Type B pancreatic cell (in vitro differentiated cells): ENCODE data around the gene C4orf50. TPM values are rescaled to one million over a fixed set of nuclear protein-coding genes. Genes with fewer than 3 reads are reported as not detected.

Experiments
- DNase-seq: peaks from one replicate; pipeline ENCODE4 v3.0.0; 2021; ENCODE audit warnings: mixed read lengths; ENCODE audit not compliant: unreplicated experiment; ENCODE audit errors: extremely low spot score
- H3K27ac Mint-ChIP-seq: 2 replicates; pipeline ENCODE4 v1.8.0; 2021; ENCODE audit warnings: mild to moderate bottlenecking, mixed read lengths
- H3K27me3 Mint-ChIP-seq: 2 replicates; pipeline ENCODE4 v1.8.0; 2021; ENCODE audit warnings: mixed read lengths
- H3K36me3 Mint-ChIP-seq: 2 replicates; pipeline ENCODE4 v1.8.0; 2021; ENCODE audit warnings: mixed read lengths
- H3K4me1 Mint-ChIP-seq: one replicate; pipeline ENCODE4 v1.8.0; 2021; ENCODE audit warnings: mixed read lengths; ENCODE audit not compliant: unreplicated experiment
- H3K4me3 Mint-ChIP-seq: 2 replicates; pipeline ENCODE4 v1.8.0; 2021; ENCODE audit warnings: mild to moderate bottlenecking, mixed read lengths
- H3K9me3 Mint-ChIP-seq: 2 replicates; pipeline ENCODE4 v1.8.0; 2021; ENCODE audit warnings: mixed read lengths
- CTCF ChIP-seq: fragments of 200-600 bp; sonication (generic); conservative IDR thresholded peaks from 2 replicates; pipeline ENCODE4 v1.5.0; 2021; ENCODE audit warnings: antibody characterized with exemption, mild to moderate bottlenecking
- total RNA-seq: library from RNA; stranded (reverse); gene quantifications from 2 replicates; pipeline ENCODE4 v1.2.1, GENCODE V29; 2021; ENCODE audit warnings: low replicate concordance

C4orf50 gene
- total RNA-seq, 1 donor from 2014 or later, result 0.19 TPM

DNA sequence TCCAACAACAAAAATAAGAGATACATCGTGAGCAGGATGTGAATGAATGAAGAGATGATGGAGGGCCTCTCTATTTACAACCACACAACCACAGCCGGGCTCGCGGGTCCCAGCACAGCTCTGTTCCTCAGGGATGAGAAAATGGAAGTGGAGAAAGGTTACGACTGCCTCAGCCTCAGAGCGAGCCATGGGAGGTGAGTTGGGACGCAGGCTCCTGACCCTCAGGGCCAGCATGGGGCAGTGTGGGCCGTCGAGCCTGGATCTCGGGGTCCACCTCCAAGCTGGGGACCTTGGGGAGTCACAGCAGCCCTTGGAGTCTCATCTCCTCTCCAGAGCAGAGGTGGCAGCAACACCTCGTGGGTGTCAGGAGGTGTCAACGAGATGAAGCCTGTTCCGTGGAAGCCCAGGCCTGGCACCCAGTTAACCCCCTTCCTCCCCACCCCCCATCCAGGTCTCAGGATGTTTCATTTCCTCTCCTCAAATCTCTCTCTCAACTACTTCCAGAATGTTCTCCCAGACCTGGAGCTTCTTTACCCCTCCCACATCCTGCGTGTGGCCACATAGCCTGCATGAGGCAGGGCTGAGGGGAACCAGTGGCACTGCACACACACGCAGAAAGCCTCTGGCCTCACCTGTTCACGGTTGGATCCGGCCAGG, 25.9 kb downstream of the C4orf50 start:
- H3K4me1 Mint-ChIP-seq, result no peaks in the 10 kb centered on the region
- no peak overlapping the region for H3K4me3 Mint-ChIP-seq
- H3K36me3 Mint-ChIP-seq, result no peaks in the 10 kb centered on the region
- H3K27me3 Mint-ChIP-seq, result peaks cover 45% of the 10 kb centered on the region
- no peaks in the 10 kb centered on the region for H3K9me3 Mint-ChIP-seq
- H3K27ac Mint-ChIP-seq, result no peak overlapping the region
- DNase-seq, result no peak
- TF ChIP-seq CTCF, result no peak

DNA sequence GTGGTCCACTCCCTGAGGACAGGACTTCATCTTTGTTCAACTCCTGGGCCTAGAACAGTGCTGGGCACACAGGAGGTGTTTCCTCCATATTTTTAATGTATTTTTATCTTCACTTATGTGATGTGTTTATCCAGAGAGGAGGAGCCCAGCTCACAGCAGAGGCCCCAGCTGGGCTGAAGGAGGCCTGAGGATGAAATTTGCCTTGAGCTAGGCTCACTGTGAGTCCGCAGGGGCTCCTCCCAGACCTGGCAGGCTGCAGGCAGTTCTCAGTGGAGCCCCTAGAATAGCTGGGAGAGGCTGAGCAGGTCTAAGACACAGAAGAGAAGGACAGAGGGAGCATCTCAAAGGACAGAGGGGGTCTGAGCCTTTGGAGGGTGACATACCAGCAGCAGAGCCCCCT, 26.8 kb downstream of the C4orf50 start:
- Mint-ChIP-seq H3K4me3 (no peak overlapping the region), H3K4me1 (no peaks in the 10 kb centered on the region), H3K9me3 (no peaks in the 10 kb centered on the region), H3K36me3 (no peaks in the 10 kb centered on the region), H3K27me3 (peaks cover 48% of the 10 kb centered on the region), H3K27ac (no peak overlapping the region)
- TF ChIP-seq CTCF, result no peak
- DNase-seq, result no peak

DNA sequence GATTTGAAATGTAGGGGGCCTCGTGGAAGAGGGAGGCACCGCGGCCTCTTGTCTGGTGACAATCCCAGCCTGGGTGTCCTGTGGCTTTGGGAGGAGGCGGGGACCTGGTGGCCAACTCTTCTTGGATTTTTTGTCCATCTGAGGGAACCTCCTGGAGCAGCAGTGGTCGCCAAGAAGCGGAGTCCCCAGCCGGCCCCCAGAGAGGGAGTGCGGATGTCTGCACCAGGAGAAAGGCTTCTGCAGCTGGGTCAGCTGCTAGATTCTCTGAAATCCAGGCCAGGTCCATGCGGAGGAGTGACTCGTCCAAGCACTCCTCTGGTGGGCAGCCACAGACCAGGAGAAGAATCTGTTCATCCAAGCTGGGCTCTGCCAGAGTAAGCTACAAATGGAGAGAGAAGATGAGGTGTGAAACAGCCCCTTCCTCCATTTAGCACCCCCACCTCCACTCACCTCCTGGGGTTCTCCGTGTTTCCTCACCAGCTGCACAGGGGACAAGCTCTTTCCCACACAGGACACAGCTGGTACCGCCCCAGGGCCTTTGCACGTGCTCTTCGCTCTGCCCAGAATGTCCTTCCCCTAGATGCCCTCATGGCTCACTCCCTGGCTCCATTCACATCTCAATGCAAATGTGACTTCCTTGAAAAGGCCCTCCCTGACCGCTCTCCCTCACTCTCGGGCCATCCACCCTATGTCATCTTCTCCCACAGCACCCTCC, 27.6 kb downstream of the C4orf50 start:
- no peaks in the 10 kb centered on the region for H3K4me1 Mint-ChIP-seq
- H3K27me3 Mint-ChIP-seq, result peaks cover 44% of the 10 kb centered on the region
- no peak overlapping the region for H3K27ac Mint-ChIP-seq
- H3K9me3 Mint-ChIP-seq, result no peaks in the 10 kb centered on the region
- no peaks in the 10 kb centered on the region for H3K36me3 Mint-ChIP-seq
- DNase-seq, result no peak
- no peak for TF ChIP-seq CTCF
- no peak overlapping the region for H3K4me3 Mint-ChIP-seq

DNA sequence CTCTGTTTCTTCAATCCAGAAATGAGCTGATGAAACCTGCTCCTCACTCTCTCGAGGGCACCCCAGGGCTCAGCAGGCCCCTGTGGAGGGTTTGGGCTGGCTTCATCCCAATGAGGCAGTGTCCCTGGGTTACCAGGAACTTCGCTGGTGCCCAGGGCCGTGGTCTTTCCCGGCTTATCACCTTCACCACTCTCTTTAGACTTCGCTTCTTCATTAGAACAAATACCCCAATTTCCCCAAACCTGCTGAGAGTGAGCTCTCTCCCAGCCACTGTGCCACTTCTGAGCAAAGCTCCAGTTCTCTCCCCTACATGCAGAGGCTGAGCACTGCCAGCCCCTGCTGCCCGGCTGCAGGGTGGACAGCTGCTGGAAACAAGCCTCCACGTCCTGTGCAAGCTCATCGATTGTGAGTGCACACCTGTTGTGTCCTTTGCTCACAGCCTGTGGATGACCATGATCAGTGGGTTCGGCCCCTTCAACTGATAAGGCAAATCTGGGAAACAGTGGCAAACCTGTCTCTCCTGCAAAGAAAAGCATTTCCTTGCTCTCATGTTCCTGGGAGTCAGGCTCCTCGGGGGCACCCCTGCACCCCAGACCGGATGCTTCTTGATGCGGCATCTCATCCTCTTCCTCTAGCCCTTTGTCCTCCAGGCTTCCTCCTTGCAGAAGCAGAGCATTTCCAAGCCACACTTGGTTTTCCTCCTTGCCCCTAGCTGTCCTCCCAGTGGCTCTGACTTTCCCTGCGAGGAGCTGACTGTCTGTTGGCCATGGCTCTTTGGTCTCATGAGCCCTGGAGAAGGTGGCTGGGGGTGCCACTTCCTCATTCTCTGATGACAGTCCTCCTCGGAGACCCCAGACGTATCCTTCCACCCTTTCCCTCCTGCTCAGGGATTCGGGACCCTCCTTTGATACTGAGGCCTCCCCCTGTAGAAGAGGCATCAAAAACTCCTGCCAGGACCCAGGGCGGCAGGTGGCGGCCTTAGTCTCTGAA, 28.7 kb downstream of the C4orf50 start:
- Mint-ChIP-seq H3K4me1 (no peaks in the 10 kb centered on the region), H3K27me3 (peaks cover 40% of the 10 kb centered on the region), H3K9me3 (peaks cover 5% of the 10 kb centered on the region), H3K36me3 (no peaks in the 10 kb centered on the region), H3K27ac (no peak overlapping the region), H3K4me3 (no peak overlapping the region)
- DNase-seq, result no peak
- TF ChIP-seq CTCF, result no peak

GRCh38 chr4:5988086-5988845, 30.0 kb downstream of the C4orf50 start:
- Mint-ChIP-seq H3K27ac (no peak overlapping the region), H3K4me1 (no peaks in the 10 kb centered on the region), H3K36me3 (no peaks in the 10 kb centered on the region), H3K9me3 (peaks cover 5% of the 10 kb centered on the region), H3K27me3 (peaks cover 40% of the 10 kb centered on the region), H3K4me3 (no peak overlapping the region)
- TF ChIP-seq CTCF, result no peak
- DNase-seq, result no peak
